Measurements from ENCODE around the gene RIPOR1. TPM values are rescaled to one million over a fixed set of nuclear protein-coding genes. Genes with fewer than 3 reads are reported as not detected.
"Not testable (repeated sequence)": the region's sequence is repeated elsewhere in the genome, so short reads cannot be mapped to it uniquely, and the experiment has no call there.

The RIPOR1 gene
- total RNA-seq, 1 experiment from 2014 or later, result 59.0 TPM

- Mint-ChIP-seq H3K9me3 (ENCODE audit: low read depth, unreplicated experiment) (no peaks in the 10 kb centered on the region), H3K4me3 (ENCODE audit: low read depth, unreplicated experiment) (peak overlapping the region; percentile 87), H3K36me3 (ENCODE audit: insufficient read depth, unreplicated experiment) (peaks cover 51% of the 10 kb centered on the region), H3K27ac (ENCODE audit: unreplicated experiment) (no peak overlapping the region), H3K27me3 (ENCODE audit: unreplicated experiment) (no peaks in the 10 kb centered on the region), H3K4me1 (ENCODE audit: low read depth, unreplicated experiment) (peaks cover 47% of the 10 kb centered on the region)
- BruUV-seq (replicated peaks), result no TSS peak
- no peak for TF ChIP-seq CTCF (IDR thresholded peaks at IDR 0.05; ENCODE audit: unreplicated experiment)
- no peak for DNase-seq
- CTCF ChIA-PET, result interaction anchor here (1.8 to 2.4 kb wide), 2 partner anchors 10 to 129 kb away, joined by 6 to 7 read pairs; partner anchors contain the start of genes ACD and PARD6A
- intact Hi-C loops (cut with micrococcal nuclease; ENCODE audit: unreplicated experiment), result no loop called here
Measured at GRCh38 chr16:67531247-67531646, 2.6 kb downstream of the RIPOR1 start.

DNA sequence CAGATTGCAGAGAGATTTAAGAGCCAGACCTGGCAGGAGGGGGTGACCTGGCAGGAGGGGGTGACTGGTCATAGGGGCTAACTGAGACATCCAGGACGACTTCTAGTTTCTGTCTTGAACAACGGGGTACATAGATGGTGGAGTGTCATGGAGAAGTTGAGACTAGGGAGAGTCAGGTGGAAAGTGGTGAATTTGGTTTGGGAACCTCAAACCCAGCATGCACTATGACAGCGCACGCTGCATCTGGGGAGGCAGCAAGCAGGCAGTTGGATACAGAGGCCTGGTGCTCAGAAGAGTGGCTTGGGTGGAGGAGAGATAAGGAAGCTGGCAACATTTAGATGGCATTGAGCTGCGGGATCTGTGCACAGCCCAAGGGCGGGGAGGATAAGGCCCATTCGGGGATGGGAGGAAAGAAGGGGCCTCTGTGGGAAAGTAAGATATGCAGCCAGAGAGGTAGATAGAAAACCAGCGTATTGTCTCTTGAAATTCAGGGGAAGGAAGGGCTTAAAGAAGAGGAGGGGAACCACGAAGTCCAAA lies 4.5 kb downstream of the RIPOR1 start:
- CTCF ChIA-PET, result interaction anchor here (0.6 to 1.5 kb wide), 2 partner anchors 12 to 479 kb away, joined by 3 to 5 read pairs; no protein-coding TSS in a partner anchor
- BruUV-seq (replicated peaks), result no TSS peak
- Mint-ChIP-seq H3K27me3 (ENCODE audit: unreplicated experiment) (no peaks in the 10 kb centered on the region), H3K27ac (ENCODE audit: unreplicated experiment) (no peak overlapping the region), H3K4me3 (ENCODE audit: low read depth, unreplicated experiment) (no peak overlapping the region), H3K36me3 (ENCODE audit: insufficient read depth, unreplicated experiment) (peaks cover 53% of the 10 kb centered on the region), H3K4me1 (ENCODE audit: low read depth, unreplicated experiment) (peaks cover 50% of the 10 kb centered on the region), H3K9me3 (ENCODE audit: low read depth, unreplicated experiment) (no peaks in the 10 kb centered on the region)
- DNase-seq, result no peak
- TF ChIP-seq CTCF (IDR thresholded peaks at IDR 0.05; ENCODE audit: unreplicated experiment), result no peak
- intact Hi-C loops (cut with micrococcal nuclease; ENCODE audit: unreplicated experiment), result no loop called here

GRCh38 chr16:67533987-67534386 lies 5.4 kb downstream of the RIPOR1 start:
- Mint-ChIP-seq H3K4me1 (ENCODE audit: low read depth, unreplicated experiment) (peaks cover 50% of the 10 kb centered on the region), H3K36me3 (ENCODE audit: insufficient read depth, unreplicated experiment) (peaks cover 60% of the 10 kb centered on the region)
- CTCF ChIA-PET, result interaction anchor here (0.6 to 0.8 kb wide), 3 partner anchors 13 to 67 kb away, joined by 5 to 8 read pairs (median 6); no protein-coding TSS in a partner anchor
- DNase-seq; BruUV-seq (replicated peaks); H3K9me3 Mint-ChIP-seq (ENCODE audit: low read depth, unreplicated experiment); H3K4me3 Mint-ChIP-seq (ENCODE audit: low read depth, unreplicated experiment); H3K27me3 Mint-ChIP-seq (ENCODE audit: unreplicated experiment); intact Hi-C loops (cut with micrococcal nuclease; ENCODE audit: unreplicated experiment); H3K27ac Mint-ChIP-seq (ENCODE audit: unreplicated experiment): not testable (repeated sequence)

- Mint-ChIP-seq H3K27me3 (ENCODE audit: unreplicated experiment) (no peaks in the 10 kb centered on the region), H3K27ac (ENCODE audit: unreplicated experiment) (no peak overlapping the region), H3K4me3 (ENCODE audit: low read depth, unreplicated experiment) (no peak overlapping the region), H3K36me3 (ENCODE audit: insufficient read depth, unreplicated experiment) (peaks cover 60% of the 10 kb centered on the region), H3K4me1 (ENCODE audit: low read depth, unreplicated experiment) (peaks cover 50% of the 10 kb centered on the region), H3K9me3 (ENCODE audit: low read depth, unreplicated experiment) (no peaks in the 10 kb centered on the region)
- intact Hi-C loops (cut with micrococcal nuclease; ENCODE audit: unreplicated experiment), result no loop called here
- no TSS peak for BruUV-seq (replicated peaks)
- DNase-seq, result no peak
- CTCF ChIA-PET, result interaction anchor here (0.7 to 0.8 kb wide), 2 partner anchors 13 to 57 kb away, joined by 5 to 6 read pairs; no protein-coding TSS in a partner anchor
- no peak for TF ChIP-seq CTCF (IDR thresholded peaks at IDR 0.05; ENCODE audit: unreplicated experiment)
Measured at GRCh38 chr16:67534431-67534830, 5.8 kb downstream of the RIPOR1 start.

GRCh38 chr16:67535201-67535600 lies 6.6 kb downstream of the RIPOR1 start:
- CTCF ChIA-PET, result interaction anchor here (0.5 to 1.0 kb wide), 2 partner anchors 14 to 43 kb away, joined by 3 to 5 read pairs; no protein-coding TSS in a partner anchor
- no peak for TF ChIP-seq CTCF (IDR thresholded peaks at IDR 0.05; ENCODE audit: unreplicated experiment)
- BruUV-seq (replicated peaks), result no TSS peak
- Mint-ChIP-seq H3K27ac (ENCODE audit: unreplicated experiment) (no peak overlapping the region), H3K36me3 (ENCODE audit: insufficient read depth, unreplicated experiment) (peaks cover 53% of the 10 kb centered on the region), H3K9me3 (ENCODE audit: low read depth, unreplicated experiment) (no peaks in the 10 kb centered on the region), H3K4me1 (ENCODE audit: low read depth, unreplicated experiment) (peaks cover 50% of the 10 kb centered on the region), H3K27me3 (ENCODE audit: unreplicated experiment) (no peaks in the 10 kb centered on the region), H3K4me3 (ENCODE audit: low read depth, unreplicated experiment) (no peak overlapping the region)
- intact Hi-C loops (cut with micrococcal nuclease; ENCODE audit: unreplicated experiment), result no loop called here
- no peak for DNase-seq

Measured in Calu3 (cell line).